Spinal cord (tissue), 10 donors: ENCODE measurements around the gene PHLDB1. TPM values are rescaled to one million over a fixed set of nuclear protein-coding genes. Genes with fewer than 3 reads are reported as not detected.
"Not testable (repeated sequence)": the region's sequence is repeated elsewhere in the genome, so short reads cannot be mapped to it uniquely, and the experiment has no call there.

Experiments
- DNase-seq, 6 donors: peaks; one replicate each; pipeline versions ENCODE4 v3.0.0 to v3.0.0-alpha.2; 2013 to 2015; ENCODE audit warnings: low spot score in 6 of 6, low read depth in 4 of 6
- H3K27ac ChIP-seq: one replicate; pipeline ENCODE4 v1.5.1; 2013; ENCODE audit warnings: low read depth, low read length, control low read depth
- H3K27me3 ChIP-seq: one replicate; pipeline ENCODE4 v1.6.1; 2013; ENCODE audit warnings: low read length; ENCODE audit not compliant: control insufficient read depth, insufficient read depth
- H3K36me3 ChIP-seq: one replicate; pipeline ENCODE4 v1.6.1; 2013; ENCODE audit warnings: low read length; ENCODE audit not compliant: control insufficient read depth, insufficient read depth
- H3K4me1 ChIP-seq: one replicate; pipeline ENCODE4 v1.6.1; 2013; ENCODE audit warnings: low read length; ENCODE audit not compliant: control insufficient read depth, insufficient read depth
- H3K4me3 ChIP-seq: one replicate; pipeline ENCODE4 v1.5.1; 2013; ENCODE audit warnings: low read depth, low read length, control low read depth
- H3K9me3 ChIP-seq: one replicate; pipeline ENCODE4 v1.6.1; 2013; ENCODE audit warnings: low read length; ENCODE audit not compliant: control insufficient read depth, insufficient read depth
- WGBS: methylation state at CpG from one replicate; pipeline ENCODE4 v1.1.5; 2013; ENCODE audit warnings: missing lambda C conversion rate; ENCODE audit not compliant: insufficient coverage; 5-methylcytosine and 5-hydroxymethylcytosine counted together
- long read RNA-seq, 4 donors: transcript quantifications; one replicate each; lab custom pipeline, GENCODE V29; 2026
- polyA plus RNA-seq, 2 donors: library from polyadenylated mRNA; unstranded; fragments of 120-200 nt; gene quantifications; one replicate each; pipeline ENCODE4 v1.2.1, GENCODE V29; 2013; ENCODE audit not compliant: insufficient read length in 2 of 2
- total RNA-seq, 2 donors: library from RNA; depleted of rRNA in 1 of 2; stranded (reverse); fragments of 120-200 nt in 1 of 2; fragments of >200 nt in 1 of 2; gene quantifications; one replicate each; pipeline versions ENCODE4 v1.2.3 to v1.2.4, GENCODE V29; 2013 to 2014
- donor health status: healthy.

The PHLDB1 gene
- total RNA-seq = 10 to 100 TPM; 61.3 to 79.5 TPM
- 100 to 1,000 TPM; 151 to 205 TPM for polyA plus RNA-seq
- long read RNA-seq, donor 1, partial matches to known transcripts = 17 of 19 reads
- long read RNA-seq, donor 1, other reads (novel, unspliced or antisense) = 0 of 19 reads
- long read RNA-seq, donor 2, partial matches to known transcripts = 0 of 2 reads
- long read RNA-seq, donor 2, other reads (novel, unspliced or antisense) = 0 of 2 reads
- long read RNA-seq, donor 3, partial matches to known transcripts = 0 of 2 reads
- long read RNA-seq, donor 3, other reads (novel, unspliced or antisense) = 0 of 2 reads
- long read RNA-seq, donor 4, full-length matches to known transcripts = 12 of 18 reads
- long read RNA-seq, donor 4, partial matches to known transcripts = 6 of 18 reads
- long read RNA-seq, donor 4, other reads (novel, unspliced or antisense) = 0 of 18 reads

- 1% methylated on average over 56 of the region's 72 CpGs for WGBS
- Histone ChIP-seq H3K27me3 (peaks cover 9% of the 10 kb centered on the region), H3K36me3 (peaks cover 13% of the 10 kb centered on the region), H3K9me3 (no peaks in the 10 kb centered on the region), H3K27ac (peak within 1 kb of the TSS; percentile 96), H3K4me3 (peak within 1 kb of the TSS; percentile 83), H3K4me1 (peaks cover 69% of the 10 kb centered on the region)
- DNase-seq = peak in 2 of 6 donors; percentile 66 to 78
Measured at GRCh38 chr11:118607401-118608359, at the start of gene PHLDB1. Gene PHLDB1, plus strand, starts transcription at chr11:118607615. Its CDS starts 6,222 bp downstream, at chr11:118613837.

- no peak overlapping the region for H3K4me3 ChIP-seq
- no peaks in the 10 kb centered on the region for H3K27me3 ChIP-seq
- H3K9me3 ChIP-seq = no peaks in the 10 kb centered on the region
- H3K4me1 ChIP-seq = peaks cover 3% of the 10 kb centered on the region
- no peak overlapping the region for H3K27ac ChIP-seq
- peaks cover 21% of the 10 kb centered on the region for H3K36me3 ChIP-seq
- no peak for DNase-seq
- WGBS = 73% methylated on average over 4 of the region's 4 CpGs
Measured at GRCh38 chr11:118560806-118561205, 46.6 kb upstream of the PHLDB1 start.

GRCh38 chr11:118565051-118565450, 42.4 kb upstream of the PHLDB1 start:
- peak overlapping the region; percentile 27 for H3K27ac ChIP-seq

GRCh38 chr11:118569670-118570069, 37.7 kb upstream of the PHLDB1 start:
- Histone ChIP-seq H3K36me3 (no peaks in the 10 kb centered on the region), H3K9me3 (no peaks in the 10 kb centered on the region), H3K4me3 (no peak overlapping the region), H3K27ac (no peak overlapping the region), H3K4me1 (peaks cover 7% of the 10 kb centered on the region), H3K27me3 (no peaks in the 10 kb centered on the region)
- 69% methylated on average over 2 of the region's 2 CpGs for WGBS
- no peak for DNase-seq

More at GRCh38 chr11:118565051-118565450, 42.4 kb upstream of the PHLDB1 start:
- 24% methylated on average over 2 of the region's 5 CpGs for WGBS
- Histone ChIP-seq H3K27me3 (no peaks in the 10 kb centered on the region), H3K36me3 (peaks cover 1% of the 10 kb centered on the region), H3K9me3 (no peaks in the 10 kb centered on the region), H3K4me1 (peaks cover 3% of the 10 kb centered on the region), H3K4me3 (no peak overlapping the region)
- DNase-seq = peak in 1 of 6 donors; percentile 49

GRCh38 chr11:118570787-118571186, 36.6 kb upstream of the PHLDB1 start:
- H3K4me1 ChIP-seq = peaks cover 8% of the 10 kb centered on the region
- WGBS = no CpG with 5 or more reads among the region's 1 CpG

GRCh38 chr11:118571701-118572060, 35.7 kb upstream of the PHLDB1 start:
- WGBS = 55% methylated on average over 4 of the region's 15 CpGs
- peak overlapping the region; percentile 98 for H3K27ac ChIP-seq
- DNase-seq = peak in 2 of 6 donors; percentile 17 to 26

More at GRCh38 chr11:118570787-118571186, 36.6 kb upstream of the PHLDB1 start:
- no peak overlapping the region for H3K4me3 ChIP-seq
- H3K27ac ChIP-seq = no peak overlapping the region
- no peaks in the 10 kb centered on the region for H3K9me3 ChIP-seq
- H3K36me3 ChIP-seq = no peaks in the 10 kb centered on the region
- DNase-seq = no peak
- H3K27me3 ChIP-seq = no peaks in the 10 kb centered on the region

GRCh38 chr11:118572061-118572980, 35.1 kb upstream of the PHLDB1 start, which contains the start of gene ARCN1:
Gene ARCN1, plus strand, starts transcription at chr11:118572409. Its CDS starts 139 bp downstream, at chr11:118572548.
- Histone ChIP-seq H3K27ac (peak within 1 kb of the TSS; percentile 98), H3K36me3 (peaks cover 4% of the 10 kb centered on the region), H3K4me1 (peaks cover 8% of the 10 kb centered on the region), H3K4me3 (peak within 1 kb of the TSS; percentile 93), H3K9me3 (no peaks in the 10 kb centered on the region), H3K27me3 (no peaks in the 10 kb centered on the region)
- DNase-seq = peak; percentile 53 to 95 (median 80)
- under 1% methylated on average over 42 of the region's 55 CpGs for WGBS

More at GRCh38 chr11:118571701-118572060, 35.7 kb upstream of the PHLDB1 start:
- H3K9me3 ChIP-seq, H3K4me1 ChIP-seq, H3K27me3 ChIP-seq, H3K36me3 ChIP-seq: not testable (repeated sequence)
- H3K4me3 ChIP-seq = peak overlapping the region; percentile 93

- H3K4me3 ChIP-seq = peak overlapping the region; percentile 93
- 0% methylated on average over 2 of the region's 10 CpGs for WGBS
- H3K27ac ChIP-seq = peak overlapping the region; percentile 98
- no peaks in the 10 kb centered on the region for H3K27me3 ChIP-seq
- no peaks in the 10 kb centered on the region for H3K9me3 ChIP-seq
- H3K36me3 ChIP-seq = peaks cover 6% of the 10 kb centered on the region
- H3K4me1 ChIP-seq = peaks cover 8% of the 10 kb centered on the region
- DNase-seq = peak in 3 of 6 donors; percentile 19 to 36 (median 36)
Measured at GRCh38 chr11:118572981-118573550, 34.3 kb upstream of the PHLDB1 start.
